ENCODE measurements around the gene HNRNPUL2.
"Not testable (repeated sequence)": the region's sequence is repeated elsewhere in the genome, so short reads cannot be mapped to it uniquely, and the experiment has no call there.

DNA sequence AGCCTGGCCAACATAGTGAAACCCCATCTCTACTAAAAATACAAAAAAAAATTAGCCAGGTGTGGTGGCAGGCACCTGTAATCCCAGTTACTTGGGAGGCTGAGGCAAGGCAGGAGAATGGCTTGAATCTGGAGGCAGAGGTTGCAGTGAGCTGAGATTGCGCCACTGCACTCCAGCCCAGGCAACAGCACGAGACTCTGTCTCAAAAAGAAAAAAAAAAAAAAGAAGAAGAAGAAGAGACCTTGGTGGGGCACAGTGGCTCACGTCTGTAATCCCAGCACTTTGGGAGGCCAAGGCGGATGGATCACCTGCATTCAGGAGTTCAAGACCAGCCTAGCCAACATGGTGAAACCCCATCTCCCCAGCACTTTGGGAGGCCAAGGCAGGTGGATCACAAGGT lies 23.3 kb downstream of the HNRNPUL2 start:
- not testable (repeated sequence) for TF ChIP-seq POLR2A (IDR thresholded peaks at IDR 0.05)
- TF ChIP-seq, protein P1, sequence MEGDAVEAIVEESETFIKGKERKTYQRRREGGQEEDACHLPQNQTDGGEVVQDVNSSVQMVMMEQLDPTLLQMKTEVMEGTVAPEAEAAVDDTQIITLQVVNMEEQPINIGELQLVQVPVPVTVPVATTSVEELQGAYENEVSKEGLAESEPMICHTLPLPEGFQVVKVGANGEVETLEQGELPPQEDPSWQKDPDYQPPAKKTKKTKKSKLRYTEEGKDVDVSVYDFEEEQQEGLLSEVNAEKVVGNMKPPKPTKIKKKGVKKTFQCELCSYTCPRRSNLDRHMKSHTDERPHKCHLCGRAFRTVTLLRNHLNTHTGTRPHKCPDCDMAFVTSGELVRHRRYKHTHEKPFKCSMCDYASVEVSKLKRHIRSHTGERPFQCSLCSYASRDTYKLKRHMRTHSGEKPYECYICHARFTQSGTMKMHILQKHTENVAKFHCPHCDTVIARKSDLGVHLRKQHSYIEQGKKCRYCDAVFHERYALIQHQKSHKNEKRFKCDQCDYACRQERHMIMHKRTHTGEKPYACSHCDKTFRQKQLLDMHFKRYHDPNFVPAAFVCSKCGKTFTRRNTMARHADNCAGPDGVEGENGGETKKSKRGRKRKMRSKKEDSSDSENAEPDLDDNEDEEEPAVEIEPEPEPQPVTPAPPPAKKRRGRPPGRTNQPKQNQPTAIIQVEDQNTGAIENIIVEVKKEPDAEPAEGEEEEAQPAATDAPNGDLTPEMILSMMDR (IDR thresholded peaks at IDR 0.05) = not testable (repeated sequence)
